ENCODE data around the gene CALR. TPM values are rescaled to one million over a fixed set of nuclear protein-coding genes. Genes with fewer than 3 reads are reported as not detected.

The CALR gene
- total and polyA plus RNA-seq, 2 donors (not counting 3 experiments of a cell fraction or from before 2014, with no cell fraction given), result 1,135 to 1,636 TPM

- no peak overlapping the region for H3K4me2 ChIP-seq (ENCODE audit: insufficient read depth, low read length)
- TF ChIP-seq POLR2A (IDR thresholded peaks at IDR 0.05; ENCODE audit: low read depth, low read length) (no peak), CTCF (IDR thresholded peaks at IDR 0.05; ENCODE audit: extremely low read depth in 1 of 2, insufficient read depth in 1 of 2, low read depth in 1 of 2, low read length in 2 of 2) (no peak), MYC (IDR thresholded peaks at IDR 0.05; ENCODE audit: low read depth, low read length) (no peak), FOS (IDR thresholded peaks at IDR 0.05; ENCODE audit: borderline replicate concordance, insufficient read depth, low read length) (no peak), EZH2 (IDR thresholded peaks at IDR 0.05; ENCODE audit: borderline replicate concordance, low read depth, low read length, severe bottlenecking) (no peak), MAX (IDR thresholded peaks at IDR 0.05; ENCODE audit: insufficient read depth, insufficient read length) (no peak), JUN (IDR thresholded peaks at IDR 0.05; ENCODE audit: borderline replicate concordance, insufficient read depth, insufficient read length, low read depth) (no peak), POLR2AphosphoS5 (IDR thresholded peaks at IDR 0.05; ENCODE audit: insufficient read depth, low read depth, low read length) (no peak), GATA2 (IDR thresholded peaks at IDR 0.05; ENCODE audit: insufficient read depth, insufficient read length, low read depth, low read length) (no peak)
- FAIRE-seq (no peak), DNase-seq (ENCODE audit: low read depth, low spot score) (no peak)
- no peaks in the 10 kb centered on the region for H3K9me1 ChIP-seq (replicated peaks; ENCODE audit: control insufficient read depth, extremely low read depth, insufficient read depth, low read length)
- H2AFZ ChIP-seq (ENCODE audit: low read depth, low read length), result no peak overlapping the region
- no peaks in the 10 kb centered on the region for H3K36me3 ChIP-seq (ENCODE audit: control insufficient read depth in 2 of 2, extremely low read depth in 1 of 2, insufficient read depth in 2 of 2, low read length in 2 of 2)
- no TSS peak for BruUV-seq (replicated peaks)
- no peak overlapping the region for H3K9ac ChIP-seq (replicated peaks; ENCODE audit: extremely low read depth, insufficient read depth, low read length)
- H3K4me1 ChIP-seq (ENCODE audit: control insufficient read depth, extremely low read depth, insufficient read depth, low read length), result no peaks in the 10 kb centered on the region
- no peaks in the 10 kb centered on the region for H3K27me3 ChIP-seq (ENCODE audit: control insufficient read depth in 2 of 2, insufficient read depth in 2 of 2, low read length in 2 of 2)
- no peaks in the 10 kb centered on the region for H3K79me2 ChIP-seq (ENCODE audit: control insufficient read depth, insufficient read depth, low read length)
- no peak overlapping the region for H3K4me3 ChIP-seq (replicated peaks in 1 of 3; ENCODE audit: insufficient read depth in 1 of 3, low read depth in 1 of 3, low read length in 3 of 3)
- H3K27ac ChIP-seq (ENCODE audit: insufficient read depth, low read depth, low read length), result no peak overlapping the region
- CTCF ChIA-PET, result interaction anchor here (1.1 kb wide), 1 partner anchor 103 kb away, joined by 3 read pairs; no protein-coding TSS in a partner anchor
- H3K9me3 ChIP-seq (replicated peaks; ENCODE audit: control insufficient read depth, insufficient read depth, low read length), result no peaks in the 10 kb centered on the region
- POLR2A ChIA-PET, result no interaction called here
- dilution Hi-C loops (cut with MboI; ENCODE audit: extremely low pct_ligation_motif_present, low sequenced_read_pairs), result no loop called here
- no peaks in the 10 kb centered on the region for H4K20me1 ChIP-seq (replicated peaks; ENCODE audit: control insufficient read depth, extremely low read depth, insufficient read depth, low read length)
- intact Hi-C loops (cut with micrococcal nuclease), result no loop called here
Observed at GRCh38 chr19:12990853-12991252, 52.4 kb downstream of the CALR start.

Data from endothelial cell of umbilical vein (primary cell).